HUES48 (cell line): ENCODE measurements around the gene SPOCD1.

Experiments
- H3K27ac ChIP-seq: one replicate; pipeline ENCODE4 v1.7.0; 2013; ENCODE audit warnings: low read depth, low read length, inconsistent platforms
- H3K27me3 ChIP-seq: 2 replicates; pipeline ENCODE4 v1.6.1; 2013; ENCODE audit warnings: mild to moderate bottlenecking, low read length; ENCODE audit not compliant: control insufficient read depth, insufficient read depth
- H3K36me3 ChIP-seq: 2 replicates; pipeline ENCODE4 v1.6.1; 2013; ENCODE audit warnings: low read length; ENCODE audit not compliant: control insufficient read depth, insufficient read depth
- H3K4me1 ChIP-seq: 2 replicates; pipeline ENCODE4 v1.6.1; 2013; ENCODE audit warnings: mild to moderate bottlenecking, low read length; ENCODE audit not compliant: control insufficient read depth, insufficient read depth
- H3K4me3 ChIP-seq: 2 replicates; pipeline ENCODE4 v1.5.1; 2013; ENCODE audit warnings: mild to moderate bottlenecking, low read depth, low read length
- H3K9ac ChIP-seq: 2 replicates; pipeline ENCODE4 v1.6.1; 2013; ENCODE audit warnings: mild to moderate bottlenecking, low read depth, low read length, moderate library complexity
- H3K9me3 ChIP-seq: 2 replicates; pipeline ENCODE4 v1.6.1; 2013; ENCODE audit warnings: low read length; ENCODE audit not compliant: control insufficient read depth, insufficient read depth

Gene SPOCD1

DNA sequence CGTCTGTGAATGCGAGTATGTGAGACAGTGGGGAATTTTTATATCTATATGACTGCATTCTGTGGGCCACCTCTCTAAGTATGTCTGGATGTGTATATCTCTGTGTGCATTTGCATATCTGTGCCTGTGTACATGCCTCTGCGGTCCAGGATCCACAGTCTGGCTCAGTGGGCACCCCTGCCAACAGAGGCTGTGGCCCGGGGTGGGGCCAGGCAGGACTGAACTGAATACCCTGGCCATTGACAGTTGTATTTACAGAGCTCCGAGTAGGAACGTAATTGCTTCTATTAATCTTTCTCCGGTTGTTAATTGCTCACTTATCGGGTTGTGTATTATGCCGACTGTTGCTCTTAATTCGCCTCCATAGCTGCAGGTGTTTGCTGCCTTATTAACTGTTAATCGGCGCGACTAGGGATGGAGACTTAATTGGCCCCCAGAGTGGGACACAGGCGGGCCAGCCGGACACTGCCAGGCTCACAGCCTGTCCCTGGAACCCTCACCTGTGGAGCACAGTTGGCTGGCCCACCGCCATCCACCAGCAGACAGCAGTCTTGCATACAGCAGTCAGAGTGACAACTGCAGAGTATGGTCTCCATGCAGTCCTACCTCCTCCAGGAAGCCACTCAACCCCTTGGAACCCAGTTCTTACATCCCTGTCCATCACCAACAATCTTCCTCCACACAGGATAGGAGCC lies 29.3 kb downstream of the SPOCD1 start:
- H3K9me3 ChIP-seq, result no peaks in the 10 kb centered on the region
- no peak overlapping the region for H3K4me3 ChIP-seq
- H3K36me3 ChIP-seq, result no peaks in the 10 kb centered on the region
- no peaks in the 10 kb centered on the region for H3K27me3 ChIP-seq
- H3K9ac ChIP-seq, result no peak overlapping the region
- H3K27ac ChIP-seq, result no peak overlapping the region
- peaks cover 28% of the 10 kb centered on the region for H3K4me1 ChIP-seq

DNA sequence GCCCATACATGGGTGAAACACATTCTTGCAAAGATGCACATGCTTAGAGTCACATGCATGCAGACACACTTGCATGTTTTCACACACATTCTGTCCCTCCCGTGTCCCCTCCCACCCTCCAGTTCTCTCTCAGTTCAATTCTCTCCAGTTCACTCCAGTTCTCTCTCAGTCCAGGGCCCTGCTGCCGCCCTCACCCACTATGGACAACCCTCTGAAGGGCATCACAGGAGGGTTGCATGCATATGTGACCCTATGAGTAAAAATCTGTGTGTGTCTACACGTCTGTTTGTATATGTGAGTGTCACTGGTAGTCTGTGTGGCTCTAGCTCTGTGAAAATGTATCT lies 29.9 kb downstream of the SPOCD1 start:
- H3K4me3 ChIP-seq, result no peak overlapping the region
- H3K4me1 ChIP-seq, result peaks cover 34% of the 10 kb centered on the region
- H3K36me3 ChIP-seq, result no peaks in the 10 kb centered on the region
- no peak overlapping the region for H3K9ac ChIP-seq
- no peaks in the 10 kb centered on the region for H3K9me3 ChIP-seq
- no peak overlapping the region for H3K27ac ChIP-seq
- H3K27me3 ChIP-seq, result no peaks in the 10 kb centered on the region

DNA sequence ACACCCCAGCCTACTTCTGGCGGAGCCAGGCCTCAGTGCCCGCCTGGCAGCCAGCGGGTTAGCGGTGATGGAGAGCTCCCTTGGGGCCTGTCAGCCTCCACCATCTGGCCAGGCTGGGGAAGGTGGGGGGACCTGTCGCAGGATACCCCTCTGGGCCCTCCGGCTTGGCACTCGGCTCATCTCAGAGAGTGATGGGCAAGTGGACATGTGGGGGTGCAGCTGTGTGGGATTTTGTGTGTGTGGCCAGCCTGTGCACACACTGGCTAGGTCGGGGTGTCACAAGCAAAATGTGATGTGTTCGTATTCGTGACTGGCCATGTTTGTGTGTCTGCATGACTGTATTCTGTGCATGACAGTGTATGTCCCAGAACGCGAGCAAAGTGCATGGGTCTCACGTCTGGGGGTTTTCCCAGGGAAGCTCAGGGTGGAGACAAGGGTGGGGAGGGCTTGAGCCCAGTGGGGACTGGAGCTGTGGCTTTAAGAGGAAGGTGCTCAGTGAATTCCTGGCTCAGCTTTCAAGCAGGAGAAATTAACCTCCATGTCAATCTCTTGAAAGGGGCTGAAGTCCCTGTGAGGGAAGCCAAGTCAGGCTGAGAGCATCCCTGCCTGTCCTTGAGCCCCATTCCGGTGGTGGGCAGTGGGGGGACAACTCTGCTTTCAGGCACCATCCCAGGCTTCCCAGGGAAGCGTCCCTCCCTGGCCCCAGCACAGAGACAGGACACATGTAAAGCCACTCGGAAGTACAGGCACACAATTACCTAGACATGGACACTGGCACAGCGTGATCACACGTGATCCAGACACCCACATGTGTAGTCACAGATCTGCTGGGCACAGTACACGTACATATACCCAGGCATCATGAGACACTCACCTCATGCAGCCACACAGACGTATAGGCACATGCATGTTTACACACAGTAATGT lies 30.5 kb downstream of the SPOCD1 start:
- Histone ChIP-seq H3K27ac (no peak overlapping the region), H3K36me3 (no peaks in the 10 kb centered on the region), H3K4me3 (no peak overlapping the region), H3K9me3 (no peaks in the 10 kb centered on the region), H3K27me3 (no peaks in the 10 kb centered on the region), H3K9ac (no peak overlapping the region), H3K4me1 (peaks cover 35% of the 10 kb centered on the region)

DNA sequence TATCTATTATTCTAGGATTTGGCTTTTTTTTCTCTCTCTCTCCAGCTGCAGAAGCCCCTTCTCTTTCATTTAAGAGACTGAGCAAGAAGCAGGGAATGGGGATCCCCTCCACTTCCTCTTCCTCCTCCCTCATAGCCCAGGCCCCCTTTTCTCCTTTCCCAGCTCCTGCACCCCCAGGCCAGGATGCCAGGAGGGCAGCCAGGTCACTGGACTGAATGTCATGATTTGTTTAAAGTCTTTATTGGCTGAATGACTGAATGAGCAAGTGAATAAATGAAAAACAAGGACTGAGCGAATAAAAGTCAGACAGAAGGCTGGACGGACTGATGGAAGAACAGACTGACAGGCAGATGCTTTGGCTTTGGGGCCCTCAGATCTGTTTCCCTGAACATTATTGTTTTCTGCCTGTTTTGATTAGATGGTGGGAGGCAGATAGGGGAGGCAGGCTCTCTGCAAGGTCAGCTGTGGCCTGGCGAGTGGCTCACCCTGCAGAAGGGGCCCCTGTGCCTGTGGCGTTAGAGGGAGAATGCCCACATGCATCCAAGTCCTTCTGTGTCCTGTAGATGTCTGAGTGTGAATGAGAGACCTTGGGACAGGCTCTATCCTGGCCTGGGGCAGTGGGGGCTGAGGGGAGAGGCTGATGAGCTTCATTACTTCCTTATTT lies 31.3 kb downstream of the SPOCD1 start:
- Histone ChIP-seq H3K9me3 (no peaks in the 10 kb centered on the region), H3K36me3 (no peaks in the 10 kb centered on the region), H3K4me1 (peaks cover 34% of the 10 kb centered on the region), H3K4me3 (no peak overlapping the region), H3K27me3 (no peaks in the 10 kb centered on the region), H3K9ac (no peak overlapping the region), H3K27ac (no peak overlapping the region)

DNA sequence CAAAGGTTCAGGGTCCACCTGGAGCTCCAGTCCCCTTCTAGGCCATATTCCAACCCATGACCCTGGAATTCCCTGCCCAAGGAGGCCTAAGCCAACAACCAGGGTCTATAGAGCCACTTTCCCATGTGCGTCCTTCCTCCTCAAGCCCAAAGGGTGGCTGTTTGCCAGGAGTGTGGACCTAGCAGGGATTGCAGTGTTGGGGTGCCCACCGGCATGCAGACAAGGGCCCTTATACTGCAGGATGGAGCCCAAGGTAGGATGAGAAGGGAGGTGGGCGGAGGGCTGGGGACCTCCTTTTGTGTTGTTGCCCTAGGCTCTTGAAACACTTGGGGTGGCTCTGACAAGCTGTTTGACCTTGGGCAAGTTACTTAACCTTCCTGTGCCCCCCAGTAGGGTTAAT lies 32.0 kb downstream of the SPOCD1 start:
- Histone ChIP-seq H3K27me3 (no peaks in the 10 kb centered on the region), H3K4me1 (peaks cover 31% of the 10 kb centered on the region), H3K27ac (no peak overlapping the region), H3K9ac (no peak overlapping the region), H3K36me3 (no peaks in the 10 kb centered on the region), H3K4me3 (no peak overlapping the region), H3K9me3 (no peaks in the 10 kb centered on the region)

DNA sequence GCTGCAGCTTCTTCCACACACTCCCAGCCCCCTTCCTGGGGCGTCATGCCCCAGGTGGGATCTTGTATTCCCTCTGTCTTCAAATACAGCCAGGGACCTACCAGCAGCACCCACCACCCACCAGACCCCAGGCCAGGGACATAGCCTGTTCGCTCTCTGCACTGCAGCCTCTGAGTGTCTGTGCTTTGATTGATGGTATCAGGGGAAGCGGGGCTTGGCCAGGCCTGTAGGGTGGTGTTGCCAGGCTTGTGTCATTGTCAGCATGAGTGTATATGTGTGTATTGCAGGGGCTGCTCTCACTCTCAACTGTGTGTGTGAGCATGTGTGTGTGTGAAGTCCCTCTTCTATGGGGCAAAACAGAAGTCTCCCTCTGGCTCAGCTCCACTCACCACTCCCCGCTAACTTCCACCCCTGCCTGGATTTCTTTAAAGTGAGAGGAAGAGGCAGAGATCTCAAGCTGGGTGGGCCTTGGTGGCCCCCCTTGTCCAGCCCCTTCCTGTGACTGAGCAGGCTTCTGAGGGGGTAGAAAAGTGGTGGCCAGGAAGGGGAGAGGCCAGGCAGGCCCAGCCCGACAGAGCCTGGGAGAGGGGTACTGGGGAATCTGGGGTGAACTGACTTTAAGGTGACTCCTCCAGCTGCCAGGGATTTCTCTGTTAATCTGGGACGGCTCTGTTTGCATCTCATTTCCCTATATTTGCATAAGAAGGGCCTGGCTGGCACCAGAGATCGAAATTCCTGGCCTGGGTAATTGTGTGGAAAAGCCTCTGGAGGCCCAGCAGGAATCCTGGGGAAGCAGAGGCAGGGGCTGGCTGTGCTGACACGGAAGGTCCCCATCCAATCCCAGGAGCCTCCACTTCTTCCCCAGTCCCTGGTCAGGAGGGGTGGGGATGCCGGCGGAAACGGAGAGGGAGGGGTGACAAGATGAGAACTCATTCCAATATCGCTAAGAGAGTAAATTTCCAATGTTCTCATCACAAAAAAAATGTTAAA lies 33.1 kb downstream of the SPOCD1 start:
- H3K27ac ChIP-seq, result peak overlapping the region; percentile 73
- no peaks in the 10 kb centered on the region; the same call in 1 of the 2 replicates for H3K27me3 ChIP-seq
- H3K9ac ChIP-seq, result no peak overlapping the region; the same call in 1 of the 2 replicates
- H3K4me1 ChIP-seq, result peaks cover 27% of the 10 kb centered on the region
- H3K4me3 ChIP-seq, result peak overlapping the region; percentile 7
- H3K9me3 ChIP-seq, result no peaks in the 10 kb centered on the region
- no peaks in the 10 kb centered on the region for H3K36me3 ChIP-seq

DNA sequence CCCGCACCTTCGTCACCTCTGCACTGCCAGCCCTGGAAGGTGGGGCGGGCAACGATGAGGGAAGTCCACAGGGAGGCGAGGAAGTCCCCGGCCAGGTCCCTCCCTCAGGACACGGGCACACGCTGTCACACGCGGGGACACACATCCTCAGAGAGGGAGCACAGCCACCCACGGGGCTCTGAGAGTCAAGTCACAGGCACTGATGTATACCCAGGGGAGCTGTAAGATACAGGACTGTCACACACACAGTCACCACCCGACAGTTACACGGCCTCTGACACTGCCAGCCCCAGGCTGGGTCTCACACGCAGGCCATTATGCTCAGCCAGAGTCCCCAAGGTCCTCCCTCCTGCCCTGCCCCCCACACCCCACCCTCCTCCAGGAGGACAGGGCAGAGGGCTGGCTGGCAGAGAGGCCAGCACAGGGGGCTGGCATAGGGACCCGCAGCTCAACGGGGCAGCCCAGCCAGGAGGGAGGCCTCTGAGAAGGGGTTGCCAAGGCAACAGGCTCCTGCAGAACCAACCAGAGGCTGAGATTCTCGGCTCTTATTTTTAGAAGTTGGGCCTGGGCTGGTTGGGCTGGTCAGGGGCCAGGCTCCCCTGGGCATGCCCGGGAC lies 34.0 kb downstream of the SPOCD1 start:
- H3K27me3 ChIP-seq, result no peaks in the 10 kb centered on the region; the same call in 1 of the 2 replicates
- H3K9me3 ChIP-seq, result no peaks in the 10 kb centered on the region
- no peak overlapping the region for H3K9ac ChIP-seq
- peak overlapping the region; percentile 73 for H3K27ac ChIP-seq
- no peaks in the 10 kb centered on the region for H3K36me3 ChIP-seq
- H3K4me3 ChIP-seq, result no peak overlapping the region
- peaks cover 24% of the 10 kb centered on the region for H3K4me1 ChIP-seq

DNA sequence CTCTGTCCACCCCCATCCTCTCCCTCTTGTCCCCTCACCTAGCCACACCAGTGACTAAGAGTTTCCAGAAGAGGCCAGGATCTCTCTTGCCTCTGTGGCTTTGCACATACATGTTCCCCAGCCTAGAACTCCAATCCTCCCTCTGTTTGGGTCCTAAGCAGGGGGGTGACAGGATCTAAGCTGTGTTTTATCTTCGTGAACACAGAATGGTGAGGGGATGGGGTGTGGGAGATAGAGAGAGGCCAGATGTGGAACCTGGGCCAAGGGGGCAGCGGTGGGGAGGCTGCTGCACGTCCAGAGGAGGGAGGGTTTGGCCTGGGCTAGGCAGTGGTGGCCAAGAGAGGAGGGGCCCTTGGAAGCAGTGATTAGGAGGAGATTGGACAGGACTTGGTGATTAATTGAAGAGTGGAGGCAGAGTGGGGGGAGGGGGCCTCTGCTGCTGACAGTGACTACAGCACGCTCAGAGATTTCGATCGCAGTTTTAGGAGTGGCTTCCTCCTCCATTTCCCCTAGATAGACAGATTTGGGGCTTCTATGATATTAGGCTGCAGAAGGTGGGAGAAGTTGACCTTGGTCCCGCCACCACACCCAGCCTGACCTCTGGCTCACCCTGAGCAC lies 34.6 kb downstream of the SPOCD1 start:
- no peaks in the 10 kb centered on the region; the same call in 1 of the 2 replicates for H3K27me3 ChIP-seq
- H3K36me3 ChIP-seq, result no peaks in the 10 kb centered on the region
- no peaks in the 10 kb centered on the region for H3K9me3 ChIP-seq
- H3K27ac ChIP-seq, result no peak overlapping the region
- peaks cover 24% of the 10 kb centered on the region for H3K4me1 ChIP-seq
- 0 out of 2 replicates have a peak overlapping the region, but pooled peaks have one; percentile 25 for H3K9ac ChIP-seq
- no peak overlapping the region for H3K4me3 ChIP-seq

DNA sequence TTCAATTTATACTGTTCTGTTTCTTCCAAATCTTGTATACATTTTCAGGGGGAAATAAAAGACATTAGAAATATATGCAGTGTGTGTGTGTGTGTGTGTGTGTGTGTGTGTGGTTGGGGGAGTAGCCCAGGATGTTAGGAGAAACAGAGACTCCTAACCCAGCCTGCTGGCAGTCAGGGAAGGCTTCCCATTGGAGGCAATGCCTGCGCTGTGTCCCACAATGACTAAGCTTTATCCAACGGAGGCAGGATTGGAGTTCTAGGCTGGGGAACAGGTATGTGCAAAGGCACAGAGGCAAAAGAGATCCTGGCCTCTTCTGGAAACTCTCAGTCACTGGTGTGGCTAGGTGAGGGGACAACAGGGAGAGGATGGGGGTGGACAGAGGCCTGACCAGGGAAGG lies 35.2 kb downstream of the SPOCD1 start:
- no peaks in the 10 kb centered on the region for H3K36me3 ChIP-seq
- peaks cover 24% of the 10 kb centered on the region for H3K4me1 ChIP-seq
- H3K27ac ChIP-seq, result no peak overlapping the region
- 0 out of 2 replicates have a peak overlapping the region, but pooled peaks have one; percentile 25 for H3K9ac ChIP-seq
- no peaks in the 10 kb centered on the region for H3K9me3 ChIP-seq
- no peaks in the 10 kb centered on the region; the same call in 1 of the 2 replicates for H3K27me3 ChIP-seq
- H3K4me3 ChIP-seq, result no peak overlapping the region
